CD8-positive, alpha-beta memory T cell (primary cell): Measurements from ENCODE around the gene KIF13A. TPM values are rescaled to one million over a fixed set of nuclear protein-coding genes. Genes with fewer than 3 reads are reported as not detected.

Source experiments
- CTCF ChIA-PET: fragments of 350-600 bp; sonication (Branson Sonifier 250); formaldehyde crosslinking; loops from one replicate; lab custom pipeline; 2021; ENCODE audit warnings: antibody characterized with exemption; lab: Charles Lee
- POLR2A ChIA-PET: fragments of 350-600 bp; sonication (Branson Sonifier 250); formaldehyde crosslinking; loops from one replicate; lab custom pipeline; 2021; ENCODE audit warnings: antibody characterized with exemption; lab: Charles Lee
- DNase-seq, 5 donors: peaks; one replicate each; pipeline versions ENCODE4 v3.0.0 to v3.0.0-alpha.2; 2020 to 2022; ENCODE audit warnings: mixed read lengths in 1 of 5
- H3K27ac ChIP-seq: one replicate; pipeline ENCODE4 v1.7.0; 2013; ENCODE audit warnings: low read depth, mild to moderate bottlenecking, low read length, moderate library complexity
- H3K27me3 ChIP-seq: 2 replicates; pipeline ENCODE4 v1.7.0; 2013; ENCODE audit warnings: low read length, mild to moderate bottlenecking; ENCODE audit not compliant: insufficient read depth, poor library complexity, severe bottlenecking
- H3K36me3 ChIP-seq: 2 replicates; pipeline ENCODE4 v1.7.0; 2013; ENCODE audit warnings: mild to moderate bottlenecking, low read length, moderate library complexity; ENCODE audit not compliant: insufficient read depth
- H3K4me1 ChIP-seq: 2 replicates; pipeline ENCODE4 v1.7.0; 2013; ENCODE audit warnings: mild to moderate bottlenecking, low read length, moderate library complexity; ENCODE audit not compliant: insufficient read depth
- H3K4me3 ChIP-seq: 2 replicates; pipeline ENCODE4 v1.7.0; 2013; ENCODE audit warnings: mild to moderate bottlenecking, low read length
- H3K9me3 ChIP-seq: 2 replicates; pipeline ENCODE4 v1.7.0; 2013; ENCODE audit warnings: mild to moderate bottlenecking, low read length
- H3K27ac Mint-ChIP-seq, 8 donors: one replicate each; pipeline ENCODE4 v1.8.0; 2020 to 2021; ENCODE audit warnings: mixed read lengths in 8 of 8, mild to moderate bottlenecking in 6 of 8, inconsistent platforms in 3 of 8, moderate library complexity in 3 of 8
- H3K27me3 Mint-ChIP-seq, 2 donors: one replicate each; pipeline ENCODE4 v1.8.0; 2020 to 2021; ENCODE audit warnings: mixed read lengths in 2 of 2, mild to moderate bottlenecking in 1 of 2, moderate library complexity in 1 of 2
- H3K36me3 Mint-ChIP-seq, 3 donors: one replicate each; pipeline ENCODE4 v1.8.0; 2020 to 2021; ENCODE audit warnings: mixed read lengths in 3 of 3, inconsistent platforms in 1 of 3, mild to moderate bottlenecking in 1 of 3
- H3K4me1 Mint-ChIP-seq, 3 donors: one replicate each; pipeline ENCODE4 v1.8.0; 2020 to 2021; ENCODE audit warnings: mixed read lengths in 3 of 3, inconsistent platforms in 1 of 3, mild to moderate bottlenecking in 1 of 3
- H3K4me3 Mint-ChIP-seq, 7 donors: one replicate each; pipeline ENCODE4 v1.8.0; 2020 to 2021; ENCODE audit warnings: mixed read lengths in 7 of 7, mild to moderate bottlenecking in 6 of 7, moderate library complexity in 4 of 7, inconsistent platforms in 2 of 7
- H3K9me3 Mint-ChIP-seq, 5 donors: one replicate each; pipeline ENCODE4 v1.8.0; 2020 to 2022; ENCODE audit warnings: mixed read lengths in 5 of 5, mild to moderate bottlenecking in 3 of 5, moderate library complexity in 2 of 5, inconsistent platforms in 1 of 5
- polyA plus RNA-seq: library from polyadenylated mRNA; unstranded; fragments of 300-500 nt; fragmentation: Illumina TruSeq; gene quantifications from one replicate; pipeline ENCODE4 v1.2.3, GENCODE V29; 2021
- total RNA-seq, 2 experiments: library from RNA; stranded (reverse); gene quantifications; one replicate each; pipeline ENCODE4 v1.2.3, GENCODE V29; 2021

KIF13A gene
- total and polyA plus RNA-seq, 3 experiments from 2014 or later, result 0.12 to 0.60 (median 0.18) TPM

DNA sequence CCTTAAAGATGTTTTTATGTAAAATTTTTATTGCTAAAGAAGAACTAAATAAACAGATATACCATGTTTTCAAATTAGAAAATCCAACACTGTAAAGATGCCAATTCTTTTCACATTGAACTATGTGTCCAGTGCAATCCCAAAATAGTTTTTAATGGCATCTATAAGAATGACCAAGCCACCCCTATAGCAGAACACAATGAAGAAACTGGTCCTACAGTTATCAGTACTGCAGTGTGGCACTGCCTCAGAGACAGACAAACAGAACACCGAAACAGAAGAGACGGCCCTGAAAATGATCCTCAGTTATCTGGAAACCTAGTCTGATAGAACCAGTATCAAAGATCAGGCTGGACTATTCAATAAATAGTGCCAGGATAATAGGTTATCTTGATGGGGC, 41.9 kb downstream of the KIF13A start:
- H3K9me3 Mint-ChIP-seq, result peaks cover 0 to 3% (median 0%) of the 10 kb centered on the region in 5 donors
- CTCF ChIA-PET, result no interaction called here
- no peak overlapping the region for H3K4me3 ChIP-seq
- H3K36me3 ChIP-seq, result no peaks in the 10 kb centered on the region
- no peak for DNase-seq
- no peak overlapping the region for H3K4me3 Mint-ChIP-seq
- H3K4me1 ChIP-seq, result no peaks in the 10 kb centered on the region
- no peaks in the 10 kb centered on the region for H3K9me3 ChIP-seq
- H3K4me1 Mint-ChIP-seq, result no peaks in the 10 kb centered on the region
- H3K27me3 ChIP-seq, result no peaks in the 10 kb centered on the region
- peaks cover 9 to 18% of the 10 kb centered on the region in 2 donors for H3K27me3 Mint-ChIP-seq
- no peak overlapping the region for H3K27ac ChIP-seq
- no peaks in the 10 kb centered on the region for H3K36me3 Mint-ChIP-seq
- H3K27ac Mint-ChIP-seq, result no peak overlapping the region
- POLR2A ChIA-PET, result no interaction called here

DNA sequence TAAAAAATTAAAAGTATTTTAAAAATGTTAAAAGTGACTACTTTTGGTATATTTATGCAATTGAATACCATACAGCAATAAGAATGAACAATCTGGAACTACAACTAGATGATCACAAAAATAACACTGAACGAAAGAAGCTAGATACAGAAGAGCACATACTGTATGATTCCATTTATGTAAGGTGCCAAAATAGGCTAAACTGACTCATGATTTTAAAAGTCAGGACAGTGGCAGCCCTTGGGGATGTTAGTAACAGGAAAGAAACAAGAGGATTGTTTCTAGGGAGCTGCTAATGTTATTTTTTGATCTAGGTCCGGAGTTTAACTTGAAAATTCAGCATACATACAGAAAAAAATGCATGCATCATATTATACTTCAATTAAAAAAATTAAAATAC, 42.3 kb downstream of the KIF13A start:
- no peaks in the 10 kb centered on the region for H3K36me3 Mint-ChIP-seq
- Histone ChIP-seq H3K4me1 (no peaks in the 10 kb centered on the region), H3K27ac (no peak overlapping the region), H3K36me3 (no peaks in the 10 kb centered on the region), H3K9me3 (no peaks in the 10 kb centered on the region), H3K4me3 (no peak overlapping the region), H3K27me3 (no peaks in the 10 kb centered on the region)
- no peak for DNase-seq
- H3K27ac Mint-ChIP-seq, result no peak overlapping the region
- no peak overlapping the region for H3K4me3 Mint-ChIP-seq
- H3K9me3 Mint-ChIP-seq, result no peaks in the 10 kb centered on the region
- H3K4me1 Mint-ChIP-seq, result no peaks in the 10 kb centered on the region
- CTCF ChIA-PET, result no interaction called here
- POLR2A ChIA-PET, result no interaction called here
- H3K27me3 Mint-ChIP-seq, result peaks cover 9 to 22% of the 10 kb centered on the region in 2 donors

DNA sequence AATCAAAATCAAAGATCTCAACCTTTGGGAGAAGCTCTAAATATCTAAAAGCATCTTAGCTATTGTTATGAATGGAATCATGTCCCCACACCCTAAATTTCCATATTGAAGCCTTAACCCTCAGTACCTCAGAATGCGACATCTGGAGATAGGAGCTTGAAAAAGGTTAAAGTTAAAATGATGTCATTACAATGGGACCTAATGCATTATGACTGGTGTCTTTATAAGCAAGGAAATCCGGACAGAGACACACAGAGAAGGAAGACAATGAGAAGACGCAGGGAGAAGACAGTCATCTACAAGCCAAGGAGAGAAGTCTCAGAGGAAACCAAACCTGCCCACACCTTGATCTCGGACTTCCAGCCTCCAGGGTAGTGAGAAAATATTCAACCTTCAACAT, 46.1 kb downstream of the KIF13A start:
- H3K9me3 Mint-ChIP-seq, result no peaks in the 10 kb centered on the region
- ChIA-PET POLR2A (no interaction called here), CTCF (no interaction called here)
- H3K36me3 Mint-ChIP-seq, result no peaks in the 10 kb centered on the region
- H3K27ac ChIP-seq, result no peak overlapping the region
- no peak for DNase-seq
- no peak overlapping the region for H3K27ac Mint-ChIP-seq
- H3K4me3 Mint-ChIP-seq, result no peak overlapping the region
- H3K36me3 ChIP-seq, result no peaks in the 10 kb centered on the region
- H3K27me3 ChIP-seq, result no peaks in the 10 kb centered on the region
- no peak overlapping the region for H3K4me3 ChIP-seq
- H3K4me1 Mint-ChIP-seq, result no peaks in the 10 kb centered on the region
- no peaks in the 10 kb centered on the region for H3K4me1 ChIP-seq
- H3K9me3 ChIP-seq, result no peaks in the 10 kb centered on the region
- H3K27me3 Mint-ChIP-seq, result peaks cover 16 to 32% of the 10 kb centered on the region in 2 donors

DNA sequence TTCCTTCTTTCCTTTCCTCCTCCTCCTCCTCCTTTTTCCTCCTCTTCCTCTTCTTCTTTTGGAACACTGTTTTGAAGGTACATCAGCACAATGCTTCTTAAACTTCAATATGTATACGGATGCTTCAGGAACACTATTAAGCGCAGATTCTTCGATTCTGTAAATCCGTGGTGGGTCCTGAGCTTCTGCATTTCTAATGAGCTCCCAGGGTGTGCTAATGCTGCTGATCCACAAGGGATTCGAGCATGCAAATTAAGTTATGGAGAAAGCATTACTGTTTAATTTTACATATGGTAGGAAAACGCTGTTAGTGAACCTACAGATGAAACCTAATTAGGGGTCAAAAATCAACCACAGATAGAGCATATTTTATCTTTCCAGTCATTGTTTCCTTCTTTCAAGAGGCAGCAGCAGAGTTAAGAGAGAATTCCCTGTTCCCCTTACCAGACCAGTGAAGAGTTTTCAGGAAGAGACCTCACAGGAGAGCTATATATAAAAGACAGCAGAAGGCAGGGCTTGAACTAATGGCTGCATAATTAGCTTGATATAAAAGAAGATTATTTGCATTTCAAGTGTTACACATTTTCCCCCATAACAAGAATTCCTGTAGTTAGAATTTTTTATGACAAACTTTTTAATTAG, 47.2 kb downstream of the KIF13A start:
- no peaks in the 10 kb centered on the region for H3K9me3 Mint-ChIP-seq
- POLR2A ChIA-PET, result no interaction called here
- no peaks in the 10 kb centered on the region for H3K4me1 Mint-ChIP-seq
- Histone ChIP-seq H3K4me1 (no peaks in the 10 kb centered on the region), H3K27ac (no peak overlapping the region), H3K9me3 (no peaks in the 10 kb centered on the region), H3K27me3 (no peaks in the 10 kb centered on the region), H3K4me3 (no peak overlapping the region), H3K36me3 (no peaks in the 10 kb centered on the region)
- H3K27me3 Mint-ChIP-seq, result peaks cover 17 to 32% of the 10 kb centered on the region in 2 donors
- no peak overlapping the region for H3K4me3 Mint-ChIP-seq
- no peak overlapping the region for H3K27ac Mint-ChIP-seq
- no peaks in the 10 kb centered on the region for H3K36me3 Mint-ChIP-seq
- CTCF ChIA-PET, result no interaction called here
- DNase-seq, result no peak

DNA sequence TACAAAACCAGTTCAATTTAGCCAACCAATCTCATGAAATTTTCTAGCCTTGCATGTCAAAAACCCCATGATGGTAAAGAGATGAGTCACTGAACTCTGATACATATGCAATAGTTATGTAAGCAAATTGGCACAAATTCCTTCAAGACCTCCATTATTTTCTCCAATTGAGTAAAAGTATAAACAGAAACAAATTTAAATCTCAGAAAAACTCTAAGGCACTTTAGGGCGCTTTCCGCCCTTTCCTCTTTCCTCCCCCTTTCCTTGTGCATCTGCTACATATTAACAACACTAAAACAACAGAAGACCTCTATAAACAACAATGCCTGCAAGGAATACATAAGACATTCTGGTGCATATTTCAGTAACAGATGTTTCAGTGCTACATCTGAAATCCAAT, 48.5 kb downstream of the KIF13A start:
- CTCF ChIA-PET, result no interaction called here
- Histone ChIP-seq H3K4me3 (no peak overlapping the region), H3K36me3 (no peaks in the 10 kb centered on the region), H3K27ac (no peak overlapping the region), H3K4me1 (no peaks in the 10 kb centered on the region), H3K9me3 (no peaks in the 10 kb centered on the region), H3K27me3 (no peaks in the 10 kb centered on the region)
- Mint-ChIP-seq H3K4me1 (no peaks in the 10 kb centered on the region), H3K36me3 (no peaks in the 10 kb centered on the region), H3K27me3 (peaks cover 16 to 25% of the 10 kb centered on the region in 2 donors), H3K9me3 (no peaks in the 10 kb centered on the region), H3K27ac (no peak overlapping the region), H3K4me3 (no peak overlapping the region)
- POLR2A ChIA-PET, result no interaction called here
- no peak for DNase-seq

DNA sequence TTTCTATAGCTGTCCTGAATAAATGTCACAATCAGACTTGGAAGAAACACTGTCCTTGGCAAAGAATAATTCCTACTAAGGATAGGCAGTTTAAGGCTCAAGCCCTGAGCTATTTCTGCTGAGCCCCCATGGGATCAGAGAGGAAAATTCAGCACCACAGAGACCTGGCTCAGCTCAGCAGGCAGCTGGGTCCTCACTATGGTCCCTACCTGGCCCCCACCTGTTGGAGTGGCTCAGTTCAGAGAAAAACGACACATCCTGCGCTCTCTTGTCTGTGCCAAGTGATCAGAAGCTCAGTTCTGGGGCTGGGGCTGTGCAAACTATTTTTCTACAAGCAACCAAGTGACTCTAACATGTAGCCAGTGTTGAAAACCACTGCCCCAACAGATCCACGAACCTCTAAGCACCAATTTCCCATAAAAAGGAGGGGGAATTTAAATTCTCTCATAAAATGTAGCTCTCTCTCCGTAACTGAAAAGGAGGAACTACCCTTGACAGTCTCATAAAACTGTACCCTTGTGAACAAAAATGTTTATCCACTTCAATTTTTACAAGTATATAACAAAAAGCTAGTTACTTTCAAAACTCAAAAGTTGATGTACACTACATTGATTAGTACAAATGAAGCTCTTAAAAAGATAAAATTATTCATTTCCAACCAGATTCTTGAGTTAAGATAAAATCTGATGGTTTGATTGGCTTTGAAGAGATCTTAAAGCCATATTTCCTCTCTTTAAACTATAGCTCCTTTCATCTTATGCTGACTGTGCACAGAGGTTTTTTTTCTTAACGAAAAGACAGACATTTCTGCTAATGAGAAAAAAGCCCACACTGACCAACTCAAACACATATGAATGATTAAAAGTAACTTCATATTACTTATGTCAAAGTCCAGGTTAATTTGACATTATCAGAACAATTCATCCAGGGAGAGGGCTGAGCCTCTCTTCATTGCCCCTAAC, 52.0 kb downstream of the KIF13A start:
- Mint-ChIP-seq H3K27me3 (peaks cover 8 to 20% of the 10 kb centered on the region in 2 donors), H3K4me1 (no peaks in the 10 kb centered on the region), H3K27ac (no peak overlapping the region), H3K36me3 (no peaks in the 10 kb centered on the region), H3K4me3 (no peak overlapping the region), H3K9me3 (no peaks in the 10 kb centered on the region)
- H3K27ac ChIP-seq, result no peak overlapping the region
- no peak overlapping the region for H3K4me3 ChIP-seq
- H3K27me3 ChIP-seq, result no peaks in the 10 kb centered on the region
- H3K9me3 ChIP-seq, result no peaks in the 10 kb centered on the region
- ChIA-PET POLR2A (no interaction called here), CTCF (no interaction called here)
- H3K36me3 ChIP-seq, result no peaks in the 10 kb centered on the region
- no peak for DNase-seq
- H3K4me1 ChIP-seq, result no peaks in the 10 kb centered on the region

DNA sequence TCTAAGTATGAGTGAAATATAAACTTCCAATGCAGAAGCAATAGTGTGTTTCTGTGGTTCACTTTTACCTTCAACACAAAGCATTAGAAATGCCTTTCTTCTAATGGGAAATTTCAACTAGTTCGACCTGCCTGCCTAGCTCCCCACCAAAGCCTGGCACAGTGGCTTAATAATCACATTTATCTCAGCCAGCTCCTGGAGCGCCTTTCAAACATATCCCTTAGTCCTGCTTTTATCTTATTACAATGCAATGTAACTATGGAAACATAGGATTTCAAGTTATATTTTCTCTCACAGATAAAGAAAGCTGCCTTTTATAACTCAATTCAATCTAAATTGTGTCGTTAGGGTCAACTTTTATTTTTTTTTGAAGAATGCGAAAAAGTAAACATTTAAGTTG, 53.7 kb downstream of the KIF13A start:
- Mint-ChIP-seq H3K27ac (no peak overlapping the region), H3K9me3 (no peaks in the 10 kb centered on the region), H3K27me3 (peaks cover 8 to 14% of the 10 kb centered on the region in 2 donors), H3K4me1 (no peaks in the 10 kb centered on the region), H3K36me3 (no peaks in the 10 kb centered on the region), H3K4me3 (no peak overlapping the region)
- no peaks in the 10 kb centered on the region for H3K36me3 ChIP-seq
- no peaks in the 10 kb centered on the region for H3K4me1 ChIP-seq
- no peak overlapping the region for H3K4me3 ChIP-seq
- POLR2A ChIA-PET, result no interaction called here
- H3K27me3 ChIP-seq, result no peaks in the 10 kb centered on the region
- DNase-seq, result no peak
- no peak overlapping the region for H3K27ac ChIP-seq
- no peaks in the 10 kb centered on the region for H3K9me3 ChIP-seq
- CTCF ChIA-PET, result no interaction called here

DNA sequence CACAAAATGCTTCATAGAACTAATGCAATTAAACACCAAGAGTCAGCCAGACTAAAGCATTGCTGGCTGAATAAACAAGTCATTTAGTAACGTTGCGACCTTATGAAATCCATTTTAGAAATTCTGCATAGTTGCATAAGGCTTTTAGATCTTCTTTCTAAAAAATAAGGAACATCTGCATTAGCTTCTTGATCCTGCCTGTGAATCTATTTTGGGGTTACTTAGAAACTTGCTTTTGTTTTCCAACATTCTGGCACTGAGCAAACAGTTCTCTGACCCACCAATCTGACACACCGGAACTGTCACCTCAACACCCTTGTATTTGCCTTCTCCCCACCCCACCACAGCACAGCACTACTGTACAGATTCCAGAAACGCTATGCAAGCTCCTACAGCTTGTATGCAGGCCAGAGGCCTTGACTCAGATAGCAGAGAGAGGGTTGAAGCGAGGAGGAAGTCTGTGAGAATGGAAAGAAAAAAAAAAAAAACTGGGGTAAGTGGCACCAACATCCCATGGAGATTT, 55.0 kb downstream of the KIF13A start:
- H3K36me3 Mint-ChIP-seq, result no peaks in the 10 kb centered on the region
- H3K4me1 Mint-ChIP-seq, result no peaks in the 10 kb centered on the region
- ChIA-PET CTCF (no interaction called here), POLR2A (no interaction called here)
- Histone ChIP-seq H3K4me3 (no peak overlapping the region), H3K36me3 (no peaks in the 10 kb centered on the region), H3K27me3 (no peaks in the 10 kb centered on the region), H3K27ac (no peak overlapping the region), H3K4me1 (no peaks in the 10 kb centered on the region), H3K9me3 (no peaks in the 10 kb centered on the region)
- peaks cover 7 to 11% of the 10 kb centered on the region in 2 donors for H3K27me3 Mint-ChIP-seq
- H3K27ac Mint-ChIP-seq, result no peak overlapping the region
- DNase-seq, result no peak
- H3K4me3 Mint-ChIP-seq, result no peak overlapping the region
- H3K9me3 Mint-ChIP-seq, result no peaks in the 10 kb centered on the region
